Endothelial cell of umbilical vein (primary cell): ENCODE measurements around the gene NGEF. TPM values are rescaled to one million over a fixed set of nuclear protein-coding genes. Genes with fewer than 3 reads are reported as not detected.

Source experiments
- BruUV-seq: library from RNA; stranded (reverse); fragments of 400-500 nt; replicated peaks from 2 replicates; lab custom pipeline; 2021; lab: Mats Ljungman, UMichigan
- CTCF ChIA-PET: fragments of 300-600, 350-600 bp; sonication (Branson Sonifier 250); formaldehyde crosslinking; loops from one replicate; lab custom pipeline; 2021; ENCODE audit warnings: antibody characterized with exemption, inconsistent platforms; lab: Charles Lee
- POLR2A ChIA-PET: fragments of 300-600, 350-600 bp; sonication (Branson Sonifier 250); formaldehyde crosslinking; loops from one replicate; lab custom pipeline; 2021; ENCODE audit warnings: antibody characterized with exemption, inconsistent platforms; lab: Charles Lee
- DNase-seq: peaks from one replicate; pipeline ENCODE4 v3.0.0-alpha.2; 2011; ENCODE audit warnings: low read depth, low spot score
- FAIRE-seq: peaks from 2 replicates; lab custom pipeline; 2011; peaks lifted over from hg19 to GRCh38; lab: Jason Lieb, UNC
- H2AFZ ChIP-seq: 2 replicates; pipeline ENCODE4 v1.6.0; 2012; ENCODE audit warnings: low read depth, low read length, control low read depth, inconsistent platforms
- H3K27ac ChIP-seq: 2 replicates; pipeline ENCODE4 v1.5.1; 2011; ENCODE audit warnings: low read depth, mild to moderate bottlenecking, control low read depth, low read length, moderate library complexity; ENCODE audit not compliant: insufficient read depth
- H3K27me3 ChIP-seq, 2 experiments: 2 replicates each; pipeline versions ENCODE4 v1.6.0 to v1.6.1; 2011; ENCODE audit warnings: low read length in 2 of 2, mixed read lengths in 1 of 2; ENCODE audit not compliant: control insufficient read depth in 2 of 2, insufficient read depth in 2 of 2
- H3K36me3 ChIP-seq, 2 experiments: 2 replicates in 1 of 2; 3 replicates in 1 of 2; pipeline ENCODE4 v1.5.1; 2011; ENCODE audit warnings: low read length in 2 of 2, mild to moderate bottlenecking in 1 of 2, moderate library complexity in 1 of 2; ENCODE audit not compliant: control insufficient read depth in 2 of 2, insufficient read depth in 2 of 2; ENCODE audit errors: extremely low read depth in 1 of 2
- H3K4me1 ChIP-seq: 3 replicates; pipeline ENCODE4 v1.5.1; 2011; ENCODE audit warnings: mild to moderate bottlenecking, low read length; ENCODE audit not compliant: control insufficient read depth, insufficient read depth; ENCODE audit errors: extremely low read depth
- H3K4me2 ChIP-seq: 2 replicates; pipeline ENCODE4 v1.6.1; 2011; ENCODE audit warnings: low read length, control low read depth, mixed read lengths; ENCODE audit not compliant: insufficient read depth
- H3K4me3 ChIP-seq, 3 experiments: fragments of 200-600 bp in 1 of 3; sonication (generic), shearing (Covaris generic) in 1 of 3; replicated peaks in 1 of 3; 2 replicates each; pipeline ENCODE4 v1.5.1; 2011 to 2016; ENCODE audit warnings: control low read depth in 3 of 3, low read length in 3 of 3, mild to moderate bottlenecking in 2 of 3, inconsistent platforms in 1 of 3, low read depth in 1 of 3, moderate library complexity in 1 of 3; ENCODE audit not compliant: insufficient read depth in 1 of 3
- H3K79me2 ChIP-seq: 2 replicates; pipeline ENCODE4 v1.6.0; 2012; ENCODE audit warnings: low read length, inconsistent platforms; ENCODE audit not compliant: control insufficient read depth, insufficient read depth
- H3K9ac ChIP-seq: replicated peaks from 2 replicates; pipeline ENCODE3; 2011; ENCODE audit warnings: low read length, control low read depth; ENCODE audit not compliant: insufficient read depth; ENCODE audit errors: extremely low read depth
- H3K9me1 ChIP-seq: replicated peaks from 3 replicates; pipeline ENCODE4 v1.6.0; 2011; ENCODE audit warnings: mild to moderate bottlenecking, low read length; ENCODE audit not compliant: control insufficient read depth, insufficient read depth; ENCODE audit errors: extremely low read depth
- H3K9me3 ChIP-seq: replicated peaks from 2 replicates; pipeline ENCODE4 v1.5.1; 2012; ENCODE audit warnings: low read length, inconsistent platforms; ENCODE audit not compliant: control insufficient read depth, insufficient read depth
- H4K20me1 ChIP-seq: replicated peaks from 2 replicates; pipeline ENCODE3; 2011; ENCODE audit warnings: mild to moderate bottlenecking, low read length; ENCODE audit not compliant: control insufficient read depth, insufficient read depth; ENCODE audit errors: extremely low read depth
- CTCF ChIP-seq, 2 donors: IDR thresholded peaks; 1 replicate in 1 of 2; 2 replicates in 1 of 2; pipeline ENCODE4 v1.5.1; 2011; ENCODE audit warnings: low read length in 2 of 2, mild to moderate bottlenecking in 2 of 2, moderate library complexity in 2 of 2, control low read depth in 1 of 2, inconsistent platforms in 1 of 2, low read depth in 1 of 2; ENCODE audit not compliant: insufficient read depth in 1 of 2; ENCODE audit errors: extremely low read depth in 1 of 2
- FOS ChIP-seq: IDR thresholded peaks from 2 replicates; pipeline ENCODE4 v1.6.1; 2011; ENCODE audit warnings: mild to moderate bottlenecking, low read length, moderate library complexity, borderline replicate concordance; ENCODE audit not compliant: insufficient read depth
- GATA2 ChIP-seq: IDR thresholded peaks from 2 replicates; pipeline ENCODE4 v1.7.0; 2011; ENCODE audit warnings: low read depth, mild to moderate bottlenecking, moderate library complexity, mixed read lengths, low read length; ENCODE audit not compliant: insufficient read length, insufficient read depth
- JUN ChIP-seq: IDR thresholded peaks from 2 replicates; pipeline ENCODE4 v1.6.1; 2011; ENCODE audit warnings: borderline replicate concordance, low read depth; ENCODE audit not compliant: insufficient read length, insufficient read depth
- MAX ChIP-seq: IDR thresholded peaks from 2 replicates; pipeline ENCODE4 v1.6.1; 2011; ENCODE audit not compliant: insufficient read depth, insufficient read length
- MYC ChIP-seq: IDR thresholded peaks from one replicate; pipeline ENCODE4 v1.6.1; 2011; ENCODE audit warnings: mild to moderate bottlenecking, low read depth, low read length
- POLR2A ChIP-seq: IDR thresholded peaks from 2 replicates; pipeline ENCODE4 v1.6.1; 2012; ENCODE audit warnings: low read depth, mild to moderate bottlenecking, control low read depth, low read length
- POLR2AphosphoS5 ChIP-seq: IDR thresholded peaks from 2 replicates; pipeline ENCODE4 v1.6.1; 2012; ENCODE audit warnings: low read depth, mild to moderate bottlenecking, control low read depth, low read length, moderate library complexity; ENCODE audit not compliant: insufficient read depth
- dilution Hi-C: fragments of 300-500 bp; cut with MboI; formaldehyde crosslinking; loops from one replicate; pipeline ENCODE4 v1.15.0; 2019; ENCODE audit warnings: low sequenced_read_pairs; ENCODE audit not compliant: extremely low pct_ligation_motif_present
- intact Hi-C: fragments of 100-400 bp; cut with micrococcal nuclease; formaldehyde crosslinking; loops from one replicate; pipeline ENCODE4 v1.10.0; 2022
- polyA plus RNA-seq, 4 experiments: library from polyadenylated mRNA; depleted of rRNA in 3 of 4; stranded (reverse) in 3 of 4; unstranded in 1 of 4; fragments of >200 nt; gene quantifications; 2 replicates each; pipeline versions ENCODE4 v1.2.1 to v1.2.3, GENCODE V29; 2011 to 2012; ENCODE audit warnings: missing spikeins in 1 of 4
- total RNA-seq: library from RNA; stranded (reverse); gene quantifications from 2 replicates; pipeline ENCODE4 v1.2.3, GENCODE V29; 2021

NGEF gene
- total and polyA plus RNA-seq, 2 donors (not counting 3 experiments of a cell fraction or from before 2014, with no cell fraction given) = 0.22 to 0.41 TPM

- POLR2A ChIA-PET = no interaction called here
- CTCF ChIA-PET = interaction anchor here (1.3 kb wide), 1 partner anchor 19 kb away, joined by 4 read pairs; no protein-coding TSS in a partner anchor
- dilution Hi-C loops = no loop called here
Measured at GRCh38 chr2:233035426-233036161, 22.5 kb upstream of the NGEF start.

More at GRCh38 chr2:233035426-233036161, 22.5 kb upstream of the NGEF start:
- no peak overlapping the region for H3K9ac ChIP-seq
- no peak overlapping the region for H3K4me2 ChIP-seq
- H3K79me2 ChIP-seq = no peaks in the 10 kb centered on the region
- no peaks in the 10 kb centered on the region for H3K9me3 ChIP-seq
- DNase-seq (no peak), FAIRE-seq (no peak)
- no peaks in the 10 kb centered on the region for H4K20me1 ChIP-seq
- no peaks in the 10 kb centered on the region for H3K27me3 ChIP-seq
- no TSS peak for BruUV-seq
- H3K36me3 ChIP-seq = no peaks in the 10 kb centered on the region
- TF ChIP-seq POLR2AphosphoS5 = no peak
- no peak for TF ChIP-seq POLR2A
- no peak for TF ChIP-seq MYC
- TF ChIP-seq CTCF (IDR thresholded peaks at IDR 0.05; ENCODE audit: extremely low read depth in 1 of 2, insufficient read depth in 1 of 2, low read depth in 1 of 2, low read length in 2 of 2) = no peak
- no peak for TF ChIP-seq MAX
- TF ChIP-seq FOS = no peak
- no peak for TF ChIP-seq JUN
- no peak for TF ChIP-seq GATA2
- H3K9me1 ChIP-seq = no peaks in the 10 kb centered on the region
- no peak overlapping the region for H3K4me3 ChIP-seq
- no peak overlapping the region for H2AFZ ChIP-seq
- H3K4me1 ChIP-seq = no peaks in the 10 kb centered on the region
- H3K27ac ChIP-seq = no peak overlapping the region
- intact Hi-C loops = no loop called here
